Esophagus squamous epithelium (tissue), 5 donors: ENCODE results near the gene CDS2. TPM values are rescaled to one million over a fixed set of nuclear protein-coding genes. Genes with fewer than 3 reads are reported as not detected.

Source experiments
- DNase-seq: peaks from one replicate; lab custom pipeline; 2025; lab: John Stamatoyannopoulos, UW
- H3K27ac ChIP-seq, 4 donors: fragments of 200-600 bp; sonication (generic); one replicate each; pipeline ENCODE4 v1.5.1; 2016 to 2019; ENCODE audit warnings: mild to moderate bottlenecking in 1 of 4
- H3K27me3 ChIP-seq, 4 donors: fragments of 200-600 bp; sonication (generic); 1 replicate in 3 of 4; 2 replicates in 1 of 4; pipeline versions ENCODE4 v1.5.1 to v1.6.0; 2017 to 2021; ENCODE audit warnings: antibody characterized with exemption in 1 of 4
- H3K36me3 ChIP-seq, 3 donors: fragments of 200-600 bp; sonication (generic); one replicate each; pipeline ENCODE4 v1.5.1; 2016 to 2019
- H3K4me1 ChIP-seq, 3 donors: fragments of 200-600 bp; sonication (generic); one replicate each; pipeline ENCODE4 v1.5.1; 2017 to 2019
- H3K4me3 ChIP-seq, 4 donors: fragments of 200-600 bp; sonication (generic); 1 replicate in 3 of 4; 2 replicates in 1 of 4; pipeline ENCODE4 v1.5.1; 2016 to 2019; ENCODE audit warnings: mild to moderate bottlenecking in 2 of 4, moderate library complexity in 1 of 4
- H3K9me3 ChIP-seq, 3 donors: fragments of 200-600 bp; sonication (generic); one replicate each; pipeline ENCODE4 v1.5.1; 2016 to 2019
- CTCF ChIP-seq, 6 experiments: fragments of 450-650 bp in 4 of 6; fragments of 200-600 bp in 2 of 6; sonication (generic) in 2 of 6; IDR thresholded peaks; one replicate each; pipeline ENCODE4 v1.5.1; 2016 to 2019; ENCODE audit warnings: antibody characterized with exemption in 6 of 6, mild to moderate bottlenecking in 4 of 6, moderate library complexity in 4 of 6
- POLR2A ChIP-seq, 4 donors: fragments of 450-650 bp; IDR thresholded peaks; one replicate each; pipeline ENCODE4 v1.6.1; 2017; ENCODE audit warnings: antibody characterized with exemption in 4 of 4, mild to moderate bottlenecking in 4 of 4, moderate library complexity in 3 of 4
- WGBS, 2 donors: methylation state at CpG; one replicate each; pipeline ENCODE4 v1.1.5; 2018; 5-methylcytosine and 5-hydroxymethylcytosine counted together
- intact Hi-C: fragments of 100-400 bp; cut with DNase I; formaldehyde crosslinking; loops from one replicate; pipeline ENCODE4 v1.15.0; 2022
- total RNA-seq, 4 donors: library from RNA; depleted of rRNA; stranded (reverse); fragments of >200 nt; gene quantifications; one replicate each; pipeline ENCODE4 v1.1.0, GENCODE V29; 2016
- donor health status: DM: yes; HTN: yes; CAD: no.

CDS2 gene
- total RNA-seq, result 10 to 100 TPM; 13.7 to 25.7 (median 14.5) TPM

- intact Hi-C loops, result loop anchor here (5.0 kb wide), 1 partner anchor 66 kb away; no protein-coding TSS in a partner anchor
- peak within 1 kb of the TSS; percentile 91 to 98 (median 96) for H3K27ac ChIP-seq
- H3K36me3 ChIP-seq, result no peaks in the 10 kb centered on the region
- DNase-seq, result peak; percentile 99
- peaks cover 8 to 52% (median 10%) of the 10 kb centered on the region in 3 donors for H3K4me1 ChIP-seq
- no peaks in the 10 kb centered on the region for H3K9me3 ChIP-seq
- peak; percentile 19 to 77 (median 48) for TF ChIP-seq CTCF (IDR thresholded peaks at IDR 0.05)
- peak in 3 of 4 donors; percentile 39 to 93 (median 89) for TF ChIP-seq POLR2A (IDR thresholded peaks at IDR 0.05)
- peak within 1 kb of the TSS; percentile 69 to 96 (median 87) for H3K4me3 ChIP-seq
- 0% methylated on average over 7 of the region's 78 CpGs; no CpG with 5 or more reads in 1 of the 2 donors for WGBS, 2 donors
- H3K27me3 ChIP-seq, result no peaks in the 10 kb centered on the region
These were observed at the start of gene CDS2 for GRCh38 chr20:5126512-5127203. CDS2 (plus strand) TSS chr20:5127008; CDS start chr20:5127093, 85 bp downstream.

GRCh38 chr20:5077761-5078387 lies 48.9 kb upstream of the CDS2 start:
- intact Hi-C loops, result no loop called here
- Histone ChIP-seq H3K27me3 (no peaks in the 10 kb centered on the region), H3K27ac (peak overlapping the region; percentile 39 to 83 (median 70)), H3K4me1 (peaks cover 7 to 34% (median 25%) of the 10 kb centered on the region in 3 donors), H3K9me3 (no peaks in the 10 kb centered on the region), H3K36me3 (no peaks in the 10 kb centered on the region), H3K4me3 (peak overlapping the region in 3 of 4 donors; percentile 15 to 58 (median 29))
- DNase-seq, result no peak
- TF ChIP-seq POLR2A (IDR thresholded peaks at IDR 0.05) (no peak), CTCF (IDR thresholded peaks at IDR 0.05) (no peak)
- WGBS, 2 donors, result 50 to 51% methylated on average over 4 of the region's 4 CpGs

- TF ChIP-seq CTCF (IDR thresholded peaks at IDR 0.05) (no peak), POLR2A (IDR thresholded peaks at IDR 0.05) (peak in 1 of 4 donors; percentile 39)
- Histone ChIP-seq H3K4me1 (peaks cover 7 to 28% (median 19%) of the 10 kb centered on the region in 3 donors), H3K4me3 (peak overlapping the region in 3 of 4 donors; percentile 15 to 58 (median 29)), H3K27me3 (no peaks in the 10 kb centered on the region), H3K36me3 (no peaks in the 10 kb centered on the region), H3K27ac (peak overlapping the region; percentile 39 to 83 (median 70)), H3K9me3 (no peaks in the 10 kb centered on the region)
- peak; percentile 48 for DNase-seq
- WGBS, 2 donors, result 12 to 16% methylated on average over 11 of the region's 11 CpGs
- intact Hi-C loops, result no loop called here
These were observed 48.3 kb upstream of the CDS2 start for GRCh38 chr20:5078399-5078958.

GRCh38 chr20:5080384-5080877 lies 46.4 kb upstream of the CDS2 start:
- no peak for TF ChIP-seq POLR2A (IDR thresholded peaks at IDR 0.05)
- TF ChIP-seq CTCF (IDR thresholded peaks at IDR 0.05), result no peak
- DNase-seq, result no peak
- 74 to 85% methylated on average over 6 to 9 of the region's 10 CpGs for WGBS, 2 donors
- no peaks in the 10 kb centered on the region for H3K27me3 ChIP-seq
- H3K36me3 ChIP-seq, result no peaks in the 10 kb centered on the region
- intact Hi-C loops, result no loop called here
- peak overlapping the region in 2 of 4 donors; percentile 38 to 63 for H3K27ac ChIP-seq
- H3K9me3 ChIP-seq, result no peaks in the 10 kb centered on the region
- H3K4me1 ChIP-seq, result peaks cover 0 to 17% (median 6%) of the 10 kb centered on the region in 3 donors
- no peak overlapping the region for H3K4me3 ChIP-seq
